Activated naive CD4-positive, alpha-beta T cell treated with Interleukin-2 at 50 U/mL for 16 hours (primary cell): ENCODE data around the gene CCDC27.

ENCODE experiments used
- DNase-seq: peaks from one replicate; pipeline ENCODE4 v3.0.0-alpha.2; 2020

The CCDC27 gene

DNA sequence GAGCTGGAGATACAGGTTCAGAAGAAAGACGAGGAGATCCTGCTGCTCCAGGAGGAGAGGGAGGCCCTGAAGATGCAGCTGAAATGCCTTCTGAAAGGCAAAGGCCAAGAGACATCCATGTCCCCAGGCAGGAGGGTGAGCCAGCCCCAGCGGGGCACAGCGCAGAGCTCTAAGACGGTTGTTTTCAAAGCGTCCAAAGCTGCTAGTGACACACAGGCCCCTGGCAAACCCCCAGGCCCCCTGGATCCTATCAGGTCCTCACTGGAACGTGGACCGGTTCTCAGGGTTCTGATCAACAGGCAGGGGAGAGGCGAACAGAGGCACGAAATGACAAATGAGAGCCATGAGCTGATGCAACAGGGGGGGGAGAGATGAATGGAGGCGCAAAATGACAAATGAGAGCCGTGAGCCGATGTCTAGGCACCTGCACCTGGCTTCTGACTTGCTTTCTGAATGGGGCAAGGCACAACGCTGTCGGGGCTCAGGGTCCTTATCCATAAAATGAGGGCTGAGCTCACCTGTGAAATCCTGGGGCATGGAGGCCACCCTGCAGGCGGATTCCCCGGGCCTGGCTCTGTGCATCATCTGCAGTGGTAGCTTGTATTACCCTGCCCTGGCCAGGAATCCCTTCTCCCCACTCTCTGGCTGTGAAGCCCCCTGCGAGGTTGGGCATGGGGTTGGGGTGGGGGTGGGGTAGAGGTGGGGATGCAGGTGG is 9.2 kb downstream of the CCDC27 start:
- no peak for DNase-seq

DNA sequence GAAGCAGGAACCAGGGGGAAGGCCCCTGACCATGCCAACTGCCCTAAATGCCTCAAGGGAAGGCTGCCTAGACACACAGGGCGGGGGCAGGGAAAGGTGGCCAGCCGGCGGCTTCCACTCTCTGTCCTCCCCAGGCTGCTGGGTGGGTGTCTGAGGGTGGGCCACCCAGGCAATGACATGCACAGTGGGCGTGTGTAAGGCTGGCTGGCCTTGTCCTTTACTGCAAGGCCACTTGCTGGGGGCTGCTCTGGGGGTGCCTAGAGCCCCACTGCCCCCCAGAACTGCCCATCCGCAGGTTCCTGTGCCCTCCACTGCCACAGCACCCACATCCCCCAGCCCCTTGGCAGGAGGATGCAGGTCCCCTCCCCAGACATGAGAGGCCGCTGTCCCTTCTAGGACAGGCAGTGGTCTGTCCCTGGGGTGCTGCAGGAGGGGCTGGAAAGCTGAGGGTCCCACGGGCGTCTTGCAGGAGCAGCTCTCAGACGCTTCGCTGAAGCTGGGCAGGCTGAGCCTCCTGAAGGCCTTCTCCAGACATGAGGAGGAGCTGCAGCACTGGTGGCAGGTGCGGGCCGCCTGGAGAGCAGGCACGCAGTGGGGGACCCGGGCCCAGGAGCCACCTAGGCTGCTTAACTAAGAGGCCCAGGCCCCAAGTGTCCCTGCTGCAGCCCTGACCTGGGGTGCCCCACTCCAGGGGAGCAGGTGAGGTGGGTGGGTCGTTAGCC is 10.1 kb downstream of the CCDC27 start:
- DNase-seq = no peak

DNA sequence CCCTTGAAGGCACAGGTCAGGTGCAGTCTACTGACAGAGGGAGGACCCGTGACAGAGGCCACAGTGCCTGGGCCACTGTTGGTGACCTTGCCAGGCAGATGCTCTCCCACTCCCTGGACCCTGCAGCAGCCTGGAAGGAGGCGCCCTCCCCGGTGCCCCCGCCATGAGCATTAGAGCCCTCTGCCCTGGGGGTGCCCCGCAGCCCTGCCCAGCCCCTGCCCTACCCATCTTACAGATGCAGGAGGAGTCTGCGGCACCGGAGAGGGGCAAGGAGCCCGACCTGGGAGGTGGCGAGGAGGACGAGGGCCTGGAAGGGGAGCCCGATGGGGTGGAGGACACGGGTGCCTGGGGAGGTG is 10.6 kb downstream of the CCDC27 start:
- no peak for DNase-seq

DNA sequence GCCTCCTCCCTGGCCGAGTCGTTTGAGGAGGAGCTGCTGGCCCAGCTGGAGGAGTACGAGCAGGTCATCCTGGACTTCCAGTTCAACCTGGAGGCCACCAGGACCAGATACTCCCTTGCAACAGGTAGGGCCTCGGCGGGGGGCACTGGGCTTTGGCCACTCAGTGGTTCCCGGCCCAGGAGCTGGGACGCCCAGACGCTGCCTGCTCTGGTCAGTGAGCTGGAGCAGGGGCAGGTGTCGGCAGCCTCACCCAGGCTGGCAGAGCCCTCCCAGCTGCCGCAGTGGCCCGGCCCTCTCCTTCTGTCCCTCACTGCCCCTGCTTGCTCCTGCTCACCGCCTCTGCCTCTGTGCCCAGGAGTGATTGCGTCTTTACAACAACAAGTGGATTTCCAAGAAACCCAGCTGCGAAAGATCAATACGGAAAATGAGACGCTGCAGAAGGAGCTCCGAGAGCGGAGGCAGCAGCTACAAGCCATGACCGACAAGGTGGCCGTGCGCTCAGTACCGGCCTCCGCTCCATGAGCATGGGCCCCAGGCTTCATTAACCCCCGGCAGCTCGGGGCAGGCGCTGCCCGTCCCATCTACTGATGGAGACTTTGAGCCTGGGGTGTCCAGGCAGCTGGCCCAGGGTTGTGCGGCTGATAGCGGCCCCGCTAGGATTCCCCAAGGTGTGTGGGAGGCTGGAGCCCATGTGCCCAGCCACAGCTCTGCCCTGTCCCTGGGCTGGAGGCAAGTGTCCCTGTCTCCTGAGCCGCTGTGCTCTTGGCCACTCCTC is 11.3 kb downstream of the CCDC27 start:
- DNase-seq = no peak

GRCh38 chr1:3767328-3767925 is 15.2 kb downstream of the CCDC27 start:
- no peak for DNase-seq

GRCh38 chr1:3768811-3769390 is 16.7 kb downstream of the CCDC27 start:
- DNase-seq = no peak

DNA sequence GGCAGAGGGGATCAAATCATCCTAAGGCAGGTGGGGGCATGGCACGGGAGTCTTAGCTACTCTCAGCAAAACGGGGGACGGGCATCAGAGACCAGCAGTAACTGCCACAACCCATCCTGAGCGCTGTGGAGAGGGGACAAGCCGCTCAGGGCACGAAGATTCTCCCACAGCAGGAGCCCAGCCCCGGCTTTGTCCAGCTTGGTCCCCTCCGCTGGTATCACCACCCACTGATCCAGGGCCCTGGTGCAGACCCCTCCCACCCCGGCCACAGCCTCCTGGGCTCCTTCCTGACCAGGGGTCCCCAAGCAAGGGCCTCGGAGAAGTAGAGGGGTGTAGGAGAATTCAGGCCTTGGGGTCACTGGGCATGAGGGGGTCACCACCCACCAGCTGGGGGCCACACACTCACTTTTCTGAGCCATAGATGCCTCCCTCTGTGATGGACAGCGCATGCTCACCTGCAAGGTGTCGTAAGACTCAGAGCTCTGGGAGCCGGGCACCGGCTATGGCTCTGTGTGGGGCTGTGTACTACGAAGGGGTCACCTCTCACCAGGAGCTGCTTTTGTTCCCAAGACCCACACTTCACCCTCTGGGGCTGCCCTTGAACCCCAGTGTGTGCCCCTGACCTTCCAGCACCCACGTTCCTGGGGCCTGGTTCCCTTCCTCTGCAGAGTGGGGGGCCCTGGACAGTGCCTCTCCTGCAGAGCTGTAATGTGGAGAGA is 18.0 kb downstream of the CCDC27 start:
- no peak for DNase-seq

GRCh38 chr1:3771108-3772026 is 19.1 kb downstream of the CCDC27 start:
- no peak for DNase-seq

DNA sequence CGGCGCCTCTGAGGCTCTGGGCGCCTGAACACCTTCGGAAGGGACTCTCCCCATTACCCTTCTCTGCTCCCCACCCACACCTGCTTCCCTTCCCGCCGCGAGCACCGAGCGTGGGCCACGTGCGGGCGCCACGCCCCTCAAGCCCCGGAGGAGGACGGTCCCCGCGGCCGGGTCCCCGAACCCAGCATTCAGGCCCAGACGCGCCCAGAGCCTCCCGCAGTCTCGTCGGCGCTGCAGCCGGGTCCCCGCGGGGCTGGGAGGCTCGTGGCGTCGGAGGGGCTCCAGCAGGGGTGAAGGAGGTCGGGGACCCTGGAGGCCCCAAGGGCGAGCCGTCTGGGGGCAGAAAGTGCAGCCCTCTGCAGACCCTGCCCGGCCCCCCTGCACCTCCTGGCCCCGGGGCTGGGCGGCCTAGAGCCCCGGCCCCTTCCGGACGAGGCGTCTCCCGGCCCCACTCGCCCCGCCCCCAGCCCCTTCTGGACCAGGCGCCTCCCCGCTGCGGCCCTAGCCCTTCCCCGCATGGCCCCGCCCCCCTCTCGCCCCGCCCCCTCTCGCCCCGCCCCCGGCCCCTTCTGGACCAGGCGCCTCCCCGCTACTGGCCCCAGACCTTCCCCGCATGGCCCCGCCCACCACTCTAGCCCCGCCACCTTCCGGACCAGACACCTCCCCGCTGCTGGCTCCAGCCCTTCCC is 19.9 kb downstream of the CCDC27 start:
- peak; percentile 87 for DNase-seq

DNA sequence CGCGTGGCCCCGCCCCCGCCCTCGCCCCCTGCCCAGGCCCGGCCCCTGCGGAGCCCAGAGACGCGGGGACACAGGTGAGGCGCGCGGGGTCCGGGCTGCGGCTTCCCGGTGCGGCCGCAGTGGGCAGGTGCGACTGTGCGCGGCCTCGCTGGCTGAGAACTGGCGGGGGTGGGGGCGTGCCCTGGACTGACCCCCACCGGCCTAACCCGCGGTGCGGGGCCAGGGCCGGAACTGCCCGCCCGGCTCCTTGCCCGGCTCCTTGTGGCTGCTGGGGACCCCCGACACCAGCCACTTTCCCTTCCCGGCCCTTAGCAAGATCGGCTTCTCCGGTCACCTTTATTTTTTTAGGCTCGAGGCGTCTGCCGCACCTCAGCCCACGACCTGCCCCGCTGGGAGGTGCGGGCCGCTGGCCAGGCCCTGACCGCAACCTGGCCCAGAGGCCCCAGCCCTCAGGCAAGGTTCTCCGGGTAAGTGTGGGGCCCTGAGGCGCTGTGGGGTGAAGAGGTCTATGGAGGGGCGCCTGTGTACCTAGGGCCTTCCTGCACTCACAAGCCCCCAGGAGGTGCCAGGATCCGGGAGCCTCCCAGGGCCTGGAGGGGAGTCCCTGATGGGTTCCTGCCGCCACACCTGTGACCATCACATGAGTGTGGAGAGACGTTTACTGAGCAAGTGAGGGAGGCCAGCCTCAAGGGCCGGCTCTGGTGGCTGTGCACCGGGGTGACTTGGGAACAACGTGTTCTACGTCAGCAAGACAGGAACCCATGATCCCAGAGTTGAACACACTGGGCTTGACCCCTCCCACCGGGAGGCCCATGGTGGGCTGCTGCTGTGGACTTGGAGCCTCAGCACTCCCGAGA is 20.7 kb downstream of the CCDC27 start, which contains the start of gene SMIM1:
SMIM1 (plus strand) TSS at position 35 of the 857 bp plus-strand sequence. CDS start 2,625 bp downstream, outside the sequence.
- no peak for DNase-seq

DNA sequence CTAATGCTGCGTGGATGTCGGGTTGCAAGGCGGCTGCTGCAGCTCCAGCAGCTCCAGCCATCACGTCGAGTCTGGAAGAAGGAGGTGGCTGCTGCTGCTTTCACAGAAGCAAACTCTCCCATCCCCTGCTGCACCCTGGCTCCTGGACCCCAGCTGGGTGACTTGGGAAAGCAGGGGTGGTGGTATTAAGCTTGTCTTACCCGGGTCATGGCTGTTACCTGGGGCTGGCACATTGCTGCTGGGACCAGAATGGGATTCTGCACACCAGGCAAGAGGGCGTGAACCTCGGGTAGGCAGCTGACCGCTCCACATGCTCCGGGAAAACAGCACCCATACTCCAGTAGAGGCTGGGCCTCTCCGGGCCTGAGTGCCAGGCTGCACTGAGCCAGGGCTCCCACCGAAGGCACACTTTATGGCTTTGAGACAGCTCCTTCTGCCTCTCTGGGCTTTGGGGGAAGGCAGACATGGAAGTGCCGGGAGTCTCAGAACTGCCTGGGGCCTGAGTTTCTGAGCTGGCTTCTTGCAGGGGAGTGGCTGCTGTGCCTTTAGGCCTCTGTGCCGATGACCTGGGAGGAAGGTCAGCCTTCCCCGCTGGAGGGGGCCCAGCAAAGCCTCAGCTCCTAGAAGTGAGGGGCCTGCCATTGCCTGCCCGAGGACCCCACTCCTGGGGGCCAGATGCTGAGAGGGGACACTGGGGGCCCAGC is 21.5 kb downstream of the CCDC27 start:
- DNase-seq = no peak

- DNase-seq = no peak
These were observed 22.2 kb downstream of the CCDC27 start for GRCh38 chr1:3774276-3774945.

DNA sequence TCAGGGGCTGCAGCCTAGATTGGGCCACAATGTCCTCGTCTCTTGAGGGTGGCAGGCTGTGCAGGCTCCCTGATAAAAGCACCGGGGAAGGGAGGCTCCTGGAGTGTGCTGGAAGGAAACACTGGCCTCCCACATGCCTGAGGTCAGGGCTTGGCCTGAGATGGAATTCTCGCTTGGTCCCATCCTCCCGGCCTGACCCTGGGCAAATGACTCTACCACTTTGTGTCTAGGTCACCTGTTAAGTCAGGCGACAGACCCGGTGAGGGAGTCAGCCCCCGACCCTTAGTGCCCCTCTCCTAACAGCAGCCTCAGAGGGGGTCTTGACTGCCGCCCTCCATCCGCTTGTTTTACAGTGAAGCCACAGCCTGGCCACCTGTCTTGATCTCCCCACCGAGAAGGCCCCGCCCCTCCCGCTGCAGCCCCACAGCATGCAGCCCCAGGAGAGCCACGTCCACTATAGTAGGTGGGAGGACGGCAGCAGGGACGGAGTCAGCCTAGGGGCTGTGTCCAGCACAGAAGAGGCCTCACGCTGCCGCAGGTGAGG is 22.8 kb downstream of the CCDC27 start:
- DNase-seq = no peak

DNA sequence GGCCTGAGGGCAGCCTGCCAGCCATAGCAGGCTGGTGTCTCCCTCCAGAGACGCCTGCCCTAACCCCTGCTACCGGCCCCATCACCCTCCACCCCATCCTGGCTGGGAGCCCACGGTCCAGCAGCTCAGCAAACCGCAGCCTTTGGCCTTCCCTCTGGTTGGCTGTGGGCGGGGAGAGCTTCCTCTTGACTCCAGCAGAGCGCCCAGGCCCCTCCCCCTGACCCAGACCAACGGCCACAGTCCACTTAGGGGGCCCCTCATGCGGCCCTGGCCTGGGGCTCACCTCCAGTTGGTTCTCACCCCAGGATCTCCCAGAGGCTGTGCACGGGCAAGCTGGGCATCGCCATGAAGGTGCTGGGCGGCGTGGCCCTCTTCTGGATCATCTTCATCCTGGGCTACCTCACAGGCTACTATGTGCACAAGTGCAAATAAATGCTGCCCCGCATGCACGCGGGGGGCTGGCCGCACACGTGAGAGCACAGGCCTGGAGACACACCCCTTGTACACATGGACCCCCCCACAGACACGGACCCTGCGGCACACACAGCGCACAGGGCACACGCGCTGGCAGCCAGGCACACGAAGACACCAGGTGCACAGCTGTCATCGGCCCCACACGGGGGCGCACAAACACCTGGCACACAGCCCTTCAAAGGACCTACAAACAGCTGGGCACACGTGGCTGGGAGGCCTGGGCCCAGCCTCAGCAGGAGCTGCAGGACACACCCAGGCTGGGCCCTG is 23.4 kb downstream of the CCDC27 start:
- DNase-seq = peak; percentile 64

- DNase-seq = no peak
These were observed 24.1 kb downstream of the CCDC27 start for GRCh38 chr1:3776231-3776961.

DNA sequence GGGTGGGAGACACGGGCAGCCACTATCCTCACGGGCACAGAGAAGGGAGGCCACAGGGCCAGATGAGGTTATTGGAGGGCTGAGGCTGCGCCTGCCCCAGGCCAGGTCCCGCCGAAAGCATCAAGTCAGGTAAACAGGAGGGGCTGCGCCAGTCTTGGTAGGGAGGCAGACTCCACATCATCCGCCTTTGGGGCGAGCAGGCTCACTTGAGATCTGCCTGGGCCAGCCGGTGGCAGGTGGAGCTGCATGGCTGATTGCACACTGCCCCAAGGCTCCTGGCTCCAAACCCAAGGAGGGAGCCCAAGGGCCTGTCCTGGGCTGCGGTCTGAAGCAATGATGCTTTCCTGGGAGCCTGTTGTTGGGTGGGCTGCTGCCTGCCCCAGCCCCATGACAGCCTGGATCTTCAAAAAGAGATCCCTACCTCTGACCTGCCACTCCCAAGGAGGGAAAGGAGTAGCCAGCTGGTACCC is 24.9 kb downstream of the CCDC27 start:
- DNase-seq = no peak
